GM10248 (cell line): ENCODE results near the gene PMEL.

Source experiments
- CTCF ChIA-PET: fragments of 300-600 bp; sonication (Branson Sonifier 250); formaldehyde crosslinking; extraction: SDS; loops from one replicate; lab custom pipeline; 2021; ENCODE audit warnings: antibody characterized with exemption; lab: Yijun Ruan, JAX
- POLR2A ChIA-PET: fragments of 350-650 bp; sonication (Branson Sonifier 250); formaldehyde crosslinking; extraction: SDS; loops from one replicate; lab custom pipeline; 2020; ENCODE audit warnings: antibody characterized with exemption; lab: Yijun Ruan, JAX
- DNase-seq: peaks from one replicate; pipeline ENCODE4 v3.0.0; 2012; ENCODE audit errors: extremely low spot score
- TF ChIP-seq, protein P1 (sequence below): IDR thresholded peaks from 2 replicates; pipeline ENCODE4 v1.5.1; 2012; ENCODE audit warnings: mild to moderate bottlenecking, low read depth; ENCODE audit errors: extremely low read depth, missing control alignments, control extremely low read depth

PMEL gene

DNA sequence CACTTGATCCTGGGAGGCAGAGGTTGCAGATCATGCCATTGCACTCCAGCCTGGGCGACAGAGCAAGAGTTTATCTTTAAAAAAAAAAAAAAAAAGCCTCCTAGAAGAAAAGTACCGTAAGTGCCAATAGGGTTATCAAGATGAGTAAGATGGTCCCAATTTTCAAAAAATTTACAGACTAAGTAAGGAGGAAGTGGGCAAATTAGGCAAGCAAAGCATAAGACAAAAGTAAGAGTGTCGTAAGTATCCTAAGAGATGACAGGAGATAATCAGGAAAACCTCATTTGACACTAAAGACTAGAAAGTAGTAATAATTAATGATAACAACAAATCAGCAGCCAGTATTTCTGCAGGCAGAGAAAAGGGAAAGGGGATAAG, 50.4 kb downstream of the PMEL start:
- POLR2A ChIA-PET: interaction anchor here (0.7 to 0.9 kb wide), 2 partner anchors 11 to 63 kb away, joined by 3 to 5 read pairs; no protein-coding TSS in a partner anchor
- CTCF ChIA-PET: interaction anchor here (1.3 to 5.2 kb wide), 2 partner anchors 11 to 25 kb away, joined by 4 to 41 read pairs; partner anchors contain the start of gene PYM1
- no peak for DNase-seq
- TF ChIP-seq, protein P1, sequence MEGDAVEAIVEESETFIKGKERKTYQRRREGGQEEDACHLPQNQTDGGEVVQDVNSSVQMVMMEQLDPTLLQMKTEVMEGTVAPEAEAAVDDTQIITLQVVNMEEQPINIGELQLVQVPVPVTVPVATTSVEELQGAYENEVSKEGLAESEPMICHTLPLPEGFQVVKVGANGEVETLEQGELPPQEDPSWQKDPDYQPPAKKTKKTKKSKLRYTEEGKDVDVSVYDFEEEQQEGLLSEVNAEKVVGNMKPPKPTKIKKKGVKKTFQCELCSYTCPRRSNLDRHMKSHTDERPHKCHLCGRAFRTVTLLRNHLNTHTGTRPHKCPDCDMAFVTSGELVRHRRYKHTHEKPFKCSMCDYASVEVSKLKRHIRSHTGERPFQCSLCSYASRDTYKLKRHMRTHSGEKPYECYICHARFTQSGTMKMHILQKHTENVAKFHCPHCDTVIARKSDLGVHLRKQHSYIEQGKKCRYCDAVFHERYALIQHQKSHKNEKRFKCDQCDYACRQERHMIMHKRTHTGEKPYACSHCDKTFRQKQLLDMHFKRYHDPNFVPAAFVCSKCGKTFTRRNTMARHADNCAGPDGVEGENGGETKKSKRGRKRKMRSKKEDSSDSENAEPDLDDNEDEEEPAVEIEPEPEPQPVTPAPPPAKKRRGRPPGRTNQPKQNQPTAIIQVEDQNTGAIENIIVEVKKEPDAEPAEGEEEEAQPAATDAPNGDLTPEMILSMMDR: no peak

DNA sequence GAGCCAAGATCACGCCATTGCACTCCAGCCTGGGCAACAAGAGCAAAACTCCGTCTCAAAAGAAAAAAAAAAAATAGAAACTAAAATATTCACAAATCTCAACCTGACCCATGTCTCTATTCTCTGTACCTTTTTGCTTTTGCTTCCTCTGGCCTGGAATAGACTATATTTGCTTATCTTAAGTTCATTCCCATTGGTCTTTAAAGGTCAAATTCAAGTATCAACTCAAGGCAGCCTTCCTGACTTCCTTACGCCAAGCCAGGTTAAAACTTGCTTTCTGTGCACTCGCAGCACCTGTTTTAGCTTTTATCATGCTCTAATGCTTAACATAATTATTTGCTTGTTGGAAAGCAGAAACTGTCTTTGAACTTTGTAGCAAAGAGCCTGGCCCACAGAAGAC, 52.9 kb downstream of the PMEL start:
- no peak for DNase-seq
- ChIA-PET CTCF (no interaction called here), POLR2A (no interaction called here)
- TF ChIP-seq, protein P1: no peak

DNA sequence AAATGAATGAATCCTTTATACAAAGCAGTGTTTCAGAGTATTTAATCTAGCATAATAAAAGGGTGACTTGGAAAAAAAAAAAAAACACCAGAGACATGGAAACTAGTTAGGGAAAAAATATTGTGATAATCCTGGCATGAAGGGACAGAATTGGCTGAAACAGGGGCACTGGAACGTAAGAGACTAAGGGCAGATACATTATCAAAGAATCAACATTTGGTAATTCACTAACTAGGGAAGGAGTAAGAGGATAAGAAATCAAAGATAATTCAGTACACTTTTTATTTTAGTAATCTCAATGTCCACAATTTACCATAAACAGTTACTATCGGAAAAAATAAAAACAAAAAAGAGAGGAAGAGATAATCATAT, 56.3 kb downstream of the PMEL start:
- TF ChIP-seq, protein P1: no peak
- POLR2A ChIA-PET: no interaction called here
- CTCF ChIA-PET: no interaction called here
- DNase-seq: no peak

DNA sequence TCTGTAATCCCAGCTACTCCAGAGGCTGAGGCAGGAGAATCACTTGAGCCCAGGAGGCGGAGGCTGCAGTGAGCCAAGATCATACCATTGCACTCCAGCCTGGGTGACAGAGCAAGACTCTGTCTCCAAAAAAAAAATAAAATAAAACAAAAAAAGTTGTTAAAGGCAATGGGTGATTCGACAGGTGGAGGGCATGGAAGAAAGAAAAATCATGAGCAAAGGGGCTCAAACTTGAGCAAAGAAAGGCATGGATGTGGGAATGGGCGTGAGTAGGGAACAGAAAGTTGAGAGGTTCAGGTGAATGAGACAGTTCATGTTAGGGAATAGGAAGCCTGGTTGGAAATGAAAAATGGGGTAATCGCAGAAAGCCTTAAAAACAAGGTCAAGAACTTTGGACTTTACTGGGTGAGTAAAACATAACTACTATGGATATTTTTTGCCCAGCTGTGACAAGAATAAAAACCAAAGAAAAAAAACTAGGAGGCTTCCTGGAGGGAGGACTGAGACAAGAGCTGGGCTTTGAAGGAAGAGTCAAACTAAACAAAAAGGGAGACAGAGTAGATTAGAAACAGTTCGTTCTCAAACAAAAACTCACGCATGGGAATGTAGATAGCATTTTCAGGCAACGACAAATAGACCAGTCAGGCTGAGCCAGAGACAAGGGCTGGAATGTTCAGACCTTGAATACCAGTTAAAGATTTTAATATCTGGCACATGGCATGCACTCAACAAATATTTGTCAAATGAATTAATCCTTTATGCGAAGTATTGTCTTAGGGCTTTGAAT, 56.9 kb downstream of the PMEL start:
- no peak for DNase-seq
- CTCF ChIA-PET: interaction anchor here (1.6 kb wide), 1 partner anchor 16 kb away, joined by 3 read pairs; no protein-coding TSS in a partner anchor
- TF ChIP-seq, protein P1: no peak

DNA sequence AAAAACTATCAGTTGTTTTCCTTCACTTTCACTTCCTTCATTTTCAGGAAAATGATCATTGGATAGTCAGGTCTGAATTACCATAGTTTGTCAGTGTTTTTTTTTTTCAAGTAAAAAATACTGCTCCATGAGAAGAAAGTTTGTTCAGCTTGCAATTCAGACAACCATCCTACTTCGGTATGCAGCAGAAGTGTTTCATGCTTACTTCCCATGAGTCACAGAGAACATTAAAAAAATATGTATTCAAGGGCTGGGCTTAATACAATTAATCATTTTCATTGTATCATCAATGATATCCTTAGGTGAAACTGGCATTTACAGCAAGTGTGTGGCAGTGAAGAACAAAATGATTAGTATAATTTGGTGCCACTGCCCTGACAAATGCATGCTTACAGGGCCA, 59.8 kb downstream of the PMEL start:
- TF ChIP-seq, protein P1: no peak
- DNase-seq: no peak
- CTCF ChIA-PET: no interaction called here
- POLR2A ChIA-PET: no interaction called here

More for the DNA sequence above, 56.9 kb downstream of the PMEL start:
- POLR2A ChIA-PET: no interaction called here
